ENCODE measurements around the gene TNFSF15.

The TNFSF15 gene

DNA sequence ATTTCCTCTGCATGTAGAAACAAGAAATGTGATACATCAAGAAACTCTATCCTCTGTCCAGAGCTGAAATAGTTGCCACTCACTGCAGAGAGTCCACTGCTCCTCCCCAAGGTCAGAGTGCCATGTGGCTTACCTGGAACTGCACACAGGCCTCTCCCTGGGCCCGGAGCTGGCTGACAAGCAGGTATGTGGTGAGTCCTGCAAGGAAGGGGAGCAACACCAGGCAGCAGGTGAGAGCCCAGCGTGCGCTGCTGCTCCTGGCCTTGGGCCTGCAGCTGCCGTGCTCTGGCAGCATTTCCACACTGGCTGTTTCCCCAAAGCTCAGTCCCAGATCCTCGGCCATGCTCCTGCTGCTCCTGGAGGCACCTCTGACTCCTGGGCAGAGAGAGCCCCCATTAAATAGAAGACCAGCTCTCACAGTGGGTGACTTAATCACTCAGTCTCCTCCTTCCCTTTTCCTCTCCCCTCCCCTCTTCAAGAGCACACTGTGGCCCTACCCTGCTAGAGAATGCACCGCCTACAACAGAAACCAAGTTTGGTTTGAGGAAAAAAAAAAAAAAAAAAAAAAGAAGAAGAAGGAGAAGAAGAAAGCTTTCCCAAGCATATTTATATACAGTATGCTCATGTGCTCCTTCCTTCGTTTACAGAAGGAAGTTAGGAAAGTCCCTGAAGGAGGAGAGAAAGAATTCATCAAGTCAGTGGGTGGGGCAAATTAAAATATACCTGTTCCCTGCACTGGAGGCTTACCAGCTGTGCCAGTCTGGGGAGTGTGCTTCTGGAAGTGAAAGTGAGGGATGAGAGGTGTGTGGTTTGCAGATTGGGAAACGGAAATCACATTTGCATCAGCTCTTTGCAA is at the start of gene TNFSF15:
TSS of gene TNFSF15 (minus strand) at position 370 of the 856 bp plus-strand sequence. CDS start at position 343, 27 bp downstream.
- DNase-seq (ENCODE audit: low read depth, low spot score), result no peak

DNA sequence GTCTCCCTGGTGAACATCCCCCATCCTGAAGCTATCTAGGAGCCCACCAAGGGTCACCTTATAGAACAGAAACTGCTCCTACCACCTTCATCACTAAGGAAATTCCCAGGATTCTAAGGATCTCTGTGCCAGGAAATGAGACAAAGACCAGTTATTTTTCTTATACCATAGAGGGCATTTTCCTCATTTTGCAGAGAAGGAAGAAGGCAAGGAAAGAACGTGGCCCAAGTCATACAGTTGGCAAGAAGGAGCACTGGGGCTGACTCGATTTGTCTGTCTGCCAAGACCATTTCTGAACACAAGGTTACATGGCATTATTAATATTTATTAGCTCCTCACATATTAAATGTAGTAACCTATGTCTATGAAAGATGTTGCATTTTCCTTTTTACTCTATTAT is 49.6 kb upstream of the TNFSF15 start:
- no peak for DNase-seq (ENCODE audit: low read depth, low spot score)

DNA sequence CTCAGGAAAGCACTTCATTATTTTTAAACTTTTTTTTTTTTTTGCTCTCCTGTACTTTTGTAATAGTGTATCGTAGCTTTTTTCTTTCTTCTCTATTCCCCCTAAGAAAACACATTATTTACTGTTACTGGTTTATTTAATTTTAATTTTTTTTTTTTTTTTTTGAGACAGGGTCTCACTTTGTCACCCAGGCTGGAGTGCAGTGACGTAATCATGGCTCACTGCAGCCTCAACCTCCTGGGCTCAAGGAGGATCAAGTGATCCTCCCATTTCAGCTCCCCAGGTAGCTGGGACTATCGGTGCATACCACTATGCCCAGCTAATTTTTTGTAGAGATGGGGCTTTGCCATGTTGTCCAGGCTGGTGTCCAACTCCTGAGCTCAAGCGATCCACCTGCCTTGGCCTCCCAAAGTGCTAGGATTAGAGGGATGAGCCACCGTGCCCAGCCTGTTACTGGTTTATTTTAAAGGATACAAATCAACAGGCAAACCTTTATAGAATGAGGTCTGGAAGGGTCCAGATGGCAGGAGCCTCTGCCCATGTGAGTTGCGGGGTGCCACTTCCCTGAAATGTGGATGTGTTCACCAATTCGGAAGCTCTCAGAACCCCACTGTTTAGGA is 49.0 kb upstream of the TNFSF15 start:
- DNase-seq (ENCODE audit: low read depth, low spot score), result no peak

- no peak for DNase-seq (ENCODE audit: low read depth, low spot score)
Observed at GRCh38 chr9:114853071-114853855, 47.4 kb upstream of the TNFSF15 start.

- DNase-seq (ENCODE audit: low read depth, low spot score), result no peak
Observed at GRCh38 chr9:114852050-114852594, 46.3 kb upstream of the TNFSF15 start.

DNA sequence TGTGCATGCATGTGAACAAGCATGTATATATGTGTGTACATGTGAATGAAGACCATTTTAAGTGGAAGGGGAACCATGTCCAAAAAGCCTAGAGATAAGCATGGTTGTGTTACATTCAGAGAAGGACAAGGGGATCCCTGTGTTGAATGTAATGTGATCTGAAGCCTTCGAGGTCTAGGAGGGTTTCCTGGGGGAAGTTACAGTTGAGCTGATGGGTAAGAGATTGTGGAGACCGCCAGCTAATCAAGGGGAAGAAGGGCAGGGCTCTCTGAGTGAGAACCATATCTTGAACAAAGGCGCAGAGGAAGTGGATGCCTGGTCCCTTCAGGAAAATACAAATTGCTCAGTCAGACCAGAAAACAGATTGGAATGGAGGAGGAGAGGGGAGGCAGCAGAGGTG is 45.5 kb upstream of the TNFSF15 start:
- no peak for DNase-seq (ENCODE audit: low read depth, low spot score)

DNA sequence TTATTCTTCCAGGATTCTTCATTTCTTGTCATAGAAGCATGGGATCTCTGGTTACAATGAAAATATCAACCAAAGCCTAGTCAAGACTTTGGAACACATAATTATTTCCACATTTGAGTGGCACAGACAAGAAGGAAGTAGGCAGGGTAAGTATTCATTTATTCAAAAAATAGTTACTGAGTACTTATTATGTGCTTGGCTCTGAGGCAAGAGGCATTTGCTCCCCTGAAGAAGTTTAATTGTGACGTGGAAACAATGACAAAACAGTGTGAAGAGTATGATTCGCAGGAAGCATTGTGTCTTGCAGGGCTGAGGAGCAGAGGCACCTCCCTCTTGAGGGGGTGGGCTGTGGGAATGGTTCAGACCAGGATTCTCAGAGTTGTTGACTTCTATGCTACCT is 45.0 kb upstream of the TNFSF15 start:
- DNase-seq (ENCODE audit: low read depth, low spot score), result no peak

DNA sequence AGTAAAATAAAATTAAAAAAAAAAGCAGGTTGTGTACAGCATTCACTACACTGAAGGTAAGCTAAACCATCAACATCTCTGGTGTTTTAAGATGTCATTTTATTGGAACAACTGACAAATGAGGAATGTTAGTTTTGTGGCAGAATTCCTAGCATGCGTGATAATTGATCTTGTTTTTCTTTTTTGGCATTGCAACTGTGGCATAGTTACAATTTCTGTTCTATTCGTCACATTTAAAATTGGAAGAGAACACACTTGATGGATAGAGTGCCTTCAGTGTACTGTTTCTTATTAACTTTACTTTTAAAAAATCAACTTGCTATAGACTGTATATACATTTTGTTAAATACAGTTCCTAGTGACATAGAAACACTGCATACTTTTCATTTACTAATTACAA is 43.6 kb upstream of the TNFSF15 start:
- DNase-seq (ENCODE audit: low read depth, low spot score), result no peak

GRCh38 chr9:114847492-114848417 is 41.9 kb upstream of the TNFSF15 start:
- DNase-seq (ENCODE audit: low read depth, low spot score), result no peak

DNA sequence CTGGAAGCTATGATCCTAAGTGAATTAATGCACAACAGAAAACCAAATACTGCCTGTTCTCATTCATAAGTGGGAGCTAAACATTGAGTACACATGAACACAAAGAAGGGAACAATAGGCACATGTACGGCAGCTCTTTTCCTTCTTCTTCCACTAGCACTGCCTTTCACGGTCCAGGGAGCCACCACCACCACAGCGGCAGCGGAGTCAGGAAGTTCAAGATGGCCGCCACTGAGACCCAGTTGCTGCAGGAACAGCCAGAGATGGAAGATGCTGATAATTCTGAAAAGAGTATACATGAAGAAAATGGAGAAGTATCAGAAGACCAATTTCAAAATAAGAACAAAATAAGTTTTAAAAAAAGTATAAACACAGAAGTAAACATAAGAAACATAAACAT is 39.5 kb upstream of the TNFSF15 start:
- no peak for DNase-seq (ENCODE audit: low read depth, low spot score)

- no peak for DNase-seq (ENCODE audit: low read depth, low spot score)
Observed at GRCh38 chr9:114844766-114845165, 38.9 kb upstream of the TNFSF15 start.

DNA sequence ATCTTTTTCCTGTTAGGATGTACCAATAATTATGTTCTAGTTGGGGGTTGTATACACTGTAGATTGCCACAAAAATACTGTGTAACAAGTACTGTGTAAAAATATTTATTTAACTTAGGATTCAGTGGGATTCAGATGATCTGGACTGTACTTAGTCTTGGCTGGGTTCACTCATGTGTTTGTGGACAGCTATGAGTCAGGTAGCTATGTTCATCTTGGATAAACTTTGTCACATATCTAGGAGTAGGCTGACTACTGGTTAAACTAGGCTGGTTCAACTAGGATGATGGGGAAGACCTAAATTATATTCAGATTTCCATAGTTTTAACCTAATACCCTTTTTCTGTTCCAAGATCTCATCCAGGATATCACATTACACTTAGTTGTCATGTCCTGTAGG is 32.1 kb upstream of the TNFSF15 start:
- no peak for DNase-seq (ENCODE audit: low read depth, low spot score)

DNA sequence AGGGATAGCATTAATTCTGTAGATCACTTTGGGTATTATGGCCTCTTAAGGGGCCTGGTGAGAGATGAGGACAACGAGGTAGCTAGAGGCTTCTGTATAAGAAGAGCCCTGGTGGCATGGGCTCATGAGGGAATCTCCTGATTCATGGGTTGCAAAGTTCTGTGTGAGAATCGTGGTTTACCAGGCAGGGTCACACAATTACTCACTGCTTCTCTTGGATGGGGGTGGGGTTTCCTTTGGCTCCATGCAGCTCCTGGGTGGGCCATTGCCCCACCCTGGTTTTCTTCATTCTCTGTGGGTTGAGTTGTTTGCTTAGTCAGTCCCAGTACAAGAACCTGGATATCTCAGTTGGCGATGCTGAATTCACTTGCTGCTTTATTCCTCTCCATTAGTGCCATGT is 30.9 kb upstream of the TNFSF15 start:
- DNase-seq (ENCODE audit: low read depth, low spot score), result no peak

DNA sequence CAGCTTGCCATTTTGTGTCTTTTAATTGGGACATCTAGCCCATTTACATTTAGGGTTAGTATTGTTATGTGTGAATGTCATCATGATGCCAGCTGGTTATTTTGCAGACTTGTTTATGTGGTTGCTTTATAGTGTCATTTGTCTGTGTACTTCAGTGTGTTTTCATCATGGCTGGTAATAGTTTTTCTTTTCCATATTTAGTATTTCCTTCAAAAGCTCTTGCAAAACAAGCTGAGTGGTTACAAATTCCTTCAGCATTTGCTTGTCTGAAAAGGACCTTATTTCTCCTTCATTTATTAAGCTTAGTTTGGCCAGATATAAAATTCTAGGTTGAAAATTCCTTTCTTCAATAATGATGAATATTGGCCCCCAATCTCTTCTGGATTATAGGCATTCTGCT is 28.5 kb upstream of the TNFSF15 start:
- no peak for DNase-seq (ENCODE audit: low read depth, low spot score)

- no peak for DNase-seq (ENCODE audit: low read depth, low spot score)
Observed at GRCh38 chr9:114830546-114830945, 24.7 kb upstream of the TNFSF15 start.

DNA sequence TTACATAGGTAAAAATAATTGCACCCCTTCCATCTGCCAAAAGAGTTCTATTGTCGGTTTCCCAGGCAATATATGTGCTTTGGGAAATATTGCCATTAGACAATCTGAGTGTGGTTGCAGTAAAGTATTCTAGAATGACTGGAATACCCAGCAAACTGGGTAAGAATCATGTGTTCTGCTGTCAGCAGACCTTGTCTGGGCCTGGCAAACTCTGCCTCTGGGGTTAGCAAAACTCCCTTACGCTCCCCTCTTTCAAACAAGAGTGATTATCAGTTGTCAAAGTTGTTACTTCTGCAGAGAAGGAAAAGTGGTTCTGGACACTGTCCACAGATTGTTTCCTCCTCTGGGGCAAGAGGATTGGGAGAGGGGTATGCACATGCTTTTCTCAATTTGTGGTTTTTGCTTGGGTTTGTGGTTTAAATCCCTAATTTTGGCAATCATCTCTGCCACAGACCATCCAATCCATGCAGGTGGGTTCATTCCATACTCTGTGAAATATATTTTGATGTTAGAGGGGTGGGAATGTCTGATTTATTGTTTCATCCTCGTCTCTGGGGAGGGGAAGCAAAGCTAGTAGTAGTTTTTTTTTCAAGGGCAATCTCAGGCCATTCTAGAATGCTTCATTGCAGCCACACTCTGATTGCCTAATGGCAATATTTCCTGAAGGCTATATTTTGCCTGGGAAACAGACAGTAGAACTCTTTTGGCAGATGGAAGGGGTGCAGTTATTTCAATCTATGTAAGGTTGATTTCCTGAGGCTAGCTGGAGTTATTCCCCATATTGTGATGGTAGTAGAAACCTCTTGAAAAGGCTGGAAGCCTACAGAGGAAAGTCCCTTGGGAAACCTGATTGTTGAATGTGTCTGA is 24.0 kb upstream of the TNFSF15 start:
- no peak for DNase-seq (ENCODE audit: low read depth, low spot score)

DNA sequence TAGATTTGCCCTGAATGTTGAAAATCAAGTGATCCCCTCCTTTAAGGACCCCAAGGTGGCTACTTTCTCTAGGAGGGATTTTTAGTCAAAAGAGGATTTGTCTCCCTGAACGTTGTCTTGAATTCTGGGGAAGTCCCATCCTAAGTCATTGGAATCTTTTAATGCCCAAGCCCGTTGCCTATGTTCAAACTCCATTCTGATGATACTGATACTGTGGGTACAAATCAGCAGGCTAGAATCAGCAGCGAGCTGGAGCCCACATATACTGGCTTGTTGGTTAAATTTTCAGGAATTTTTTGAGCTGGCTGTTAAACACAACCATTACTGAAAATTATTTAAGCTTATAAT is 22.4 kb upstream of the TNFSF15 start:
- DNase-seq (ENCODE audit: low read depth, low spot score), result no peak

GRCh38 chr9:114827641-114828302 is 21.9 kb upstream of the TNFSF15 start:
- DNase-seq (ENCODE audit: low read depth, low spot score), result no peak

DNA sequence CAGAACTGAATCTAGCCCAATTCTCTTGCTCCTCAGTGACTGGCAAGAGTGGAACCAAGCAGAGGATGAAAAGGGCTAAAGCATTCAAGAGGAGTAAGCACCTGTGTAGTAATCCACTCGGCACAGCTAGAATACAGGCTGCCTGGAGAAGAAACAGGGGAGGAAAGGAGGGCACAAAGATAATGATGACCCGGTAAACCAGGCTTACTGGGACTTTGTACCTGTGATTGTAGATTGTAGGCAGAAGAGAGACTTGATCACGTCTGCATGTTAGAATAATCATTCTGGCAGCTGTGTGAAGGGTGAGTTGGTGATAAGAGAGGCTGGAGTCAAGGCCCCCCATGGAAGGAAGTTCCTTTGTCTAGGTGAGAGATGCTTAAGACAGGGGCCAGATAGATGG is 20.6 kb upstream of the TNFSF15 start:
- DNase-seq (ENCODE audit: low read depth, low spot score), result no peak

Measured in activated naive CD8-positive, alpha-beta T cell treated with anti-CD3 and anti-CD28 coated beads, Interleukin-2, amount 50 U/mL, for 16 hours (primary cell).